BLaER1 treated with 17β-estradiol and CSF1 and Interleukin-3, amounts not matched to agents 10 nM and 100 nM (cell line): ENCODE results near the gene MPL.

Experiments
- H3K27ac ChIP-seq, 11 experiments: shearing (Covaris generic); formaldehyde crosslinking; 2 replicates each; pipeline ENCODE4 v1.8.1; 2022
- H3K27me3 ChIP-seq, 11 experiments: shearing (Covaris generic); formaldehyde crosslinking; 2 replicates each; pipeline ENCODE4 v1.8.1; 2022
- H3K36me3 ChIP-seq, 11 experiments: shearing (Covaris generic); formaldehyde crosslinking; 2 replicates each; pipeline ENCODE4 v1.8.1; 2022
- H3K4me1 ChIP-seq, 10 experiments: shearing (Covaris generic); formaldehyde crosslinking; 2 replicates each; pipeline ENCODE4 v1.8.1; 2022
- H3K4me2 ChIP-seq, 11 experiments: shearing (Covaris generic); formaldehyde crosslinking; 2 replicates each; pipeline ENCODE4 v1.8.1; 2022
- H3K4me3 ChIP-seq, 10 experiments: shearing (Covaris generic); formaldehyde crosslinking; 2 replicates each; pipeline ENCODE4 v1.8.1; 2022
- H3K9ac ChIP-seq, 11 experiments: shearing (Covaris generic); formaldehyde crosslinking; 2 replicates each; pipeline ENCODE4 v1.8.1; 2022
- H3K9me3 ChIP-seq, 11 experiments: shearing (Covaris generic); formaldehyde crosslinking; replicated peaks in 1 of 11; 2 replicates each; pipeline ENCODE4 v1.8.1; 2022
- H4K20me1 ChIP-seq, 11 experiments: shearing (Covaris generic); formaldehyde crosslinking; 2 replicates each; pipeline ENCODE4 v1.8.1; 2022
- Cebpa-rat ChIP-seq, 11 experiments: shearing (Covaris generic); IDR thresholded peaks; 2 replicates each; pipeline ENCODE4 v1.8.1; 2022

The MPL gene

DNA sequence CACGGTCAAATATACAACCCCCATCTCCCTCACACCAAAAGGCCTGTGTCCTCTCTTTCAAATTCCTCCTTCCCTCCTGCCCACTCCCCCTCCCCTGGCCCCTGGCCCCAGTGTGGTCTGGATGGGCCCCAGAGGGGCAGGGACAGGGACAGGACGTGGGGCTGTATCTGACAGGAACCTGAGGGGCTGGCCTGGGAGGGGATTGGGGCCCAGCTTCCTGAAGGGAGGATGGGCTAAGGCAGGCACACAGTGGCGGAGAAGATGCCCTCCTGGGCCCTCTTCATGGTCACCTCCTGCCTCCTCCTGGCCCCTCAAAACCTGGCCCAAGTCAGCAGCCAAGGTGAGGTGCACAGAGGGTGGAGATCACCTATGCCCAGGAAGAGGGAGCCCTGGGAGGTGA, at the start of gene MPL:
TSS of gene MPL (plus strand) at position 231 of the 400 bp plus-strand sequence. CDS start at position 262, 31 bp downstream.
- H3K4me3 ChIP-seq, result no peak within 1 kb of the TSS
- peak within 1 kb of the TSS in 1 of 11 experiments; percentile 11; a peak in 1 of 22 replicates for H3K27ac ChIP-seq
- TF ChIP-seq Cebpa-rat (IDR thresholded peaks at IDR 0.05), result no peak
- no peaks in the 10 kb centered on the region for H3K9me3 ChIP-seq
- peaks cover 0 to 13% (median 6%) of the 10 kb centered on the region in 10 experiments; a peak in 10 of 20 replicates for H3K4me1 ChIP-seq
- no peaks in the 10 kb centered on the region for H3K27me3 ChIP-seq
- H3K36me3 ChIP-seq, result no peaks in the 10 kb centered on the region
- no peaks in the 10 kb centered on the region; a peak in 1 of 22 replicates for H4K20me1 ChIP-seq
- peak within 1 kb of the TSS in 8 of 11 experiments; percentile 4 to 53 (median 17); a peak in 8 of 22 replicates for H3K4me2 ChIP-seq
- H3K9ac ChIP-seq, result no peak within 1 kb of the TSS

DNA sequence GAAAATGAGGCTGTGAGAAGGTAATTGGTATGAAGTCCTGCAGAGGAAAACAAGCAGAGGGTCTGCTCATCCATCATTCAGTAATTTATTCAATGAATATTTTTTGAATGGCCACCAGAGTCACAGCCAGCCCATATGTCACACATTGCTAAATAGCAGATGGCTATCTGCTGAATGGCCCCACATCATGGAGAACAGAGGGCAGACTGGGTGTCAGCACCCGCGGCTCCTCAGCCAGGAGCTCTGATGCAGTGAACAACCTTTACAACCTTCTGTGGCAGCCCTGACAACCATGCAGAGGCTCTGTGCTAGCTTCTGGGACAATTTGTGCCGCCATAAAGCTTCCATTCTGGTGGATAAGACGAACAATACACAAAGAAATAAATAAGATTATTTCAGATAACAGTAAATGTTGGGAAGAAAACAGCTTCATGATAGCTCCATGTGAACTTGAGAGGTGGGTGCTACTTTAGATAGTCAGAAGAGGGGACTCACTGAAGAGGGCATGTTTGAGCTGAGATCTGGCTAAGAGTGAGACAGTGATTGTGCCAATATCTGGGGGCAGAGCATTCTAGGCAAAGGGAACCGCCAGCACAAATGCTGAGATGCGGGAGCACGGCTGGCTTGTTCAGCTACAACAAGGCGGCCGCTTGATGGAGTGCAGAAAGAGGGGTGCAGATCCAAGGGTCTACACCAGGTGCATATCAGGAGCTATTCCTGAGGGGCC, 49.4 kb upstream of the MPL start:
- TF ChIP-seq Cebpa-rat (IDR thresholded peaks at IDR 0.05), result no peak
- no peak overlapping the region for H3K4me2 ChIP-seq
- no peaks in the 10 kb centered on the region for H3K36me3 ChIP-seq
- H3K9ac ChIP-seq, result no peak overlapping the region
- H3K9me3 ChIP-seq, result no peaks in the 10 kb centered on the region
- H3K4me1 ChIP-seq, result peaks cover 8 to 23% (median 13%) of the 10 kb centered on the region in 10 experiments; a peak in 18 of 20 replicates
- no peak overlapping the region for H3K4me3 ChIP-seq
- H3K27ac ChIP-seq, result no peak overlapping the region
- no peaks in the 10 kb centered on the region for H3K27me3 ChIP-seq
- H4K20me1 ChIP-seq, result no peaks in the 10 kb centered on the region

DNA sequence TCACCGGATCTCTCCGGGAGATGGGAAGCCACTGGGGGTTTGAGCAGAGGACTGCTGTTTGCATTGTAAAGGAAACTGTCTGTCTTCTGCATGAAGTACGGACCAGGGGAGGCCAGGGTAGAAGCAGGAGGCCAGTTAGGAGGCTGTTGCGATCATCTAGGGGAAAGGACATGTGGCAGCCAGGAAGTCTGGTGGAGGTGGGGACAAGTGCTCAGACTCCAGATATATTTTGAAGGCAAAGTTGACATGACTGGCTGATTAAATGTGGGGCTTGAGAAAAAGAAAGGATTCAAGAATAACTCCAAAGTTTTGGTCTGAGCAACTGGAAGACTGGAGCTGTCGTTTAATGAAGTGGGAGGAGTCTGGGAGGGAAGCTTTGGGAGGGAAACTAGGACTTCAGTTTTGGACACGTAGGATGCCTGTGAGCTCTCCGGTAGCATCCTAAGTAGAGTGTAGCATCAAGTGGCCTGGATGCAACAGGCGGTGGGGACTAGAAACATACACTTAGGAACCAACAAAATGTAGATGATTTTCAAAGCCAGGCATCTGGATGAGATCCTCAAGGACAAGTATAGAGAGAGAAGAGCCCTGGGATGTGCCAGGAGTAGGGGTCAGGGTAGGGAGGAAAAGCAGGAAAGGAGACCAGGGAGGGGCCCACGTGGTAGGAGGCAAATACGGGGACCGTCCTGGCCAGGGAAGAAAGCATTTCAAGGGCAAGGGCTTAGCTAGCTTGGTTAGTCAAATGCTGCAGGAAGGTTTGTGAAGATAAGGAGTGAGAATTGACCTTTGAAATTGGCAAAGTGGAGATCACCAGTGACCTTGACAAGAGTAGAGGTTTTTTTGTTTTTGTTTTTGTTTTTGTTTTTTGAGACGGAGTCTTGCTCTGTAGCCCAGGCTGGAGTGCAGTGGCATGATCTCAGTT, 48.6 kb upstream of the MPL start:
- no peak overlapping the region for H3K9ac ChIP-seq
- H3K4me1 ChIP-seq, result peaks cover 8 to 23% (median 17%) of the 10 kb centered on the region in 10 experiments; a peak in 19 of 20 replicates
- no peak overlapping the region for H3K27ac ChIP-seq
- no peaks in the 10 kb centered on the region for H3K36me3 ChIP-seq
- no peak overlapping the region for H3K4me3 ChIP-seq
- H3K4me2 ChIP-seq, result no peak overlapping the region
- no peaks in the 10 kb centered on the region for H3K27me3 ChIP-seq
- TF ChIP-seq Cebpa-rat (IDR thresholded peaks at IDR 0.05), result no peak
- H3K9me3 ChIP-seq, result no peaks in the 10 kb centered on the region
- H4K20me1 ChIP-seq, result no peaks in the 10 kb centered on the region

DNA sequence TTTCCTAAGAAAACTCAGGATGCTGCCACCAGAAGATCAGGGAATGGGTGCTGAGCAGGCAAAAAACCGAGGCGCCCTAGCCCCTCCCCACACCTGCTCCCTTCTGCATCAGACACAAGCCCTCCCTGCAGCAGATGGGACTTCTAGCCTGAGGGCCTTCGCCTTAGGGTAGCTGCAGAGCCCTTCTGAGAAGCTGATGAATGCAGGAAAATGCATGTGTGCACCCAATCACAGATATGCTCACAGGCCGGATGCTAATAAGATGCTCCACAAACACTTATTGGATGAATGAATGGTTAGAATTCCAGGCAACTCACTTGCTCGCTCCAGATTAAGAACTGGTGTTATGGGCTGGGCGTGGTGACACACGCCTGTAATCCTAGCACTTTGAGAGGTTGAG, 45.4 kb upstream of the MPL start:
- no peaks in the 10 kb centered on the region for H4K20me1 ChIP-seq
- no peaks in the 10 kb centered on the region for H3K36me3 ChIP-seq
- no peak overlapping the region for H3K4me3 ChIP-seq
- H3K9ac ChIP-seq, result no peak overlapping the region
- no peaks in the 10 kb centered on the region for H3K9me3 ChIP-seq
- peak overlapping the region in 5 of 11 experiments; percentile 4 to 32 (median 13); a peak in 4 of 22 replicates for H3K4me2 ChIP-seq
- no peak overlapping the region for H3K27ac ChIP-seq
- H3K4me1 ChIP-seq, result peaks cover 8 to 41% (median 22%) of the 10 kb centered on the region in 10 experiments; a peak in 19 of 20 replicates
- no peak for TF ChIP-seq Cebpa-rat (IDR thresholded peaks at IDR 0.05)
- no peaks in the 10 kb centered on the region for H3K27me3 ChIP-seq

DNA sequence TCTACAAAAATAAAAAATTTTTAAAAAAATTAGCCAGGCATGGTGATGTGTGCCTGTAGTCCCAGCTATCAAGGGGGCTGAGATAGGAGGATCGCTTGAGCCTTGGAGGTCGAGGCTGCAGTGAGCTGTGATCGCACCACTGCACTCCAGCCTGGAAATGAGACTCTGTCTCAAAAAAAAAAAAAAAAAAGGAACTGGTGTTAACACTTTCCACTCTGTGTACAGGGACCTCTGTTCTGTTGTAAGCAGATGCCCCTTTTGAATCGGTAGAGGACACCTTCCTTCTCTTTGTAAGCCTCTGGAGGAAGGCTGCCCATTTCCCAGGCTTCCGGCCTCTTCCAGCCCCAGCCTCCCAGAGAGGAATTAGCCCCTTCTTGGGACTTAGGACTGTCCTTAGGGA, 44.9 kb upstream of the MPL start:
- no peaks in the 10 kb centered on the region for H3K27me3 ChIP-seq
- peaks cover 8 to 41% (median 22%) of the 10 kb centered on the region in 10 experiments; a peak in 19 of 20 replicates for H3K4me1 ChIP-seq
- no peak overlapping the region for H3K4me3 ChIP-seq
- H3K9me3 ChIP-seq, result no peaks in the 10 kb centered on the region
- no peaks in the 10 kb centered on the region for H3K36me3 ChIP-seq
- no peak for TF ChIP-seq Cebpa-rat (IDR thresholded peaks at IDR 0.05)
- no peak overlapping the region; a peak in 1 of 22 replicates for H3K27ac ChIP-seq
- no peaks in the 10 kb centered on the region for H4K20me1 ChIP-seq
- H3K9ac ChIP-seq, result no peak overlapping the region
- H3K4me2 ChIP-seq, result peak overlapping the region in 7 of 11 experiments; percentile 4 to 32 (median 13); a peak in 6 of 22 replicates

DNA sequence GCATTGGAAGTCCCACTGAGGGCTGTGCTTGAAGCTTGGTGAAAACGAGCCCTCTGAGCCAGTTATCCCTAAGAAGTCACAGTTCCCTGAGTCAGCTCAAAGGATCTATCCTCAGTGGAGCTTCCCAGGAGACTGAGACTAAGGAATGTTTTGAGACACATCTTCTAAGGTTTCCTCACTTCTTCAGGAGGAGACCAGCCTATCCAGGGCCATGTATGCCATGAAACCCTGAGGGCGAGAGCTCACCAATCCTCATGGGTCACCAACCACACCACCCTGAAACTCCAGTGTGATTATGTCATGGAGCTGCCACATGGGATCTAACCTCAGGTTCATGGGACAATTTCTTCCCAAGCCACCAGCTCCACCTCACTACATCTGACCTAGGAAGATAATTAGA, 44.4 kb upstream of the MPL start:
- no peaks in the 10 kb centered on the region for H3K36me3 ChIP-seq
- no peak overlapping the region for H3K4me3 ChIP-seq
- no peak overlapping the region; a peak in 1 of 22 replicates for H3K27ac ChIP-seq
- H3K9ac ChIP-seq, result no peak overlapping the region
- TF ChIP-seq Cebpa-rat (IDR thresholded peaks at IDR 0.05), result no peak
- no peaks in the 10 kb centered on the region for H3K27me3 ChIP-seq
- H3K4me1 ChIP-seq, result peaks cover 8 to 41% (median 22%) of the 10 kb centered on the region in 10 experiments; a peak in 19 of 20 replicates
- H3K4me2 ChIP-seq, result peak overlapping the region in 7 of 11 experiments; percentile 4 to 32 (median 13); a peak in 5 of 22 replicates
- H4K20me1 ChIP-seq, result no peaks in the 10 kb centered on the region
- H3K9me3 ChIP-seq, result no peaks in the 10 kb centered on the region

DNA sequence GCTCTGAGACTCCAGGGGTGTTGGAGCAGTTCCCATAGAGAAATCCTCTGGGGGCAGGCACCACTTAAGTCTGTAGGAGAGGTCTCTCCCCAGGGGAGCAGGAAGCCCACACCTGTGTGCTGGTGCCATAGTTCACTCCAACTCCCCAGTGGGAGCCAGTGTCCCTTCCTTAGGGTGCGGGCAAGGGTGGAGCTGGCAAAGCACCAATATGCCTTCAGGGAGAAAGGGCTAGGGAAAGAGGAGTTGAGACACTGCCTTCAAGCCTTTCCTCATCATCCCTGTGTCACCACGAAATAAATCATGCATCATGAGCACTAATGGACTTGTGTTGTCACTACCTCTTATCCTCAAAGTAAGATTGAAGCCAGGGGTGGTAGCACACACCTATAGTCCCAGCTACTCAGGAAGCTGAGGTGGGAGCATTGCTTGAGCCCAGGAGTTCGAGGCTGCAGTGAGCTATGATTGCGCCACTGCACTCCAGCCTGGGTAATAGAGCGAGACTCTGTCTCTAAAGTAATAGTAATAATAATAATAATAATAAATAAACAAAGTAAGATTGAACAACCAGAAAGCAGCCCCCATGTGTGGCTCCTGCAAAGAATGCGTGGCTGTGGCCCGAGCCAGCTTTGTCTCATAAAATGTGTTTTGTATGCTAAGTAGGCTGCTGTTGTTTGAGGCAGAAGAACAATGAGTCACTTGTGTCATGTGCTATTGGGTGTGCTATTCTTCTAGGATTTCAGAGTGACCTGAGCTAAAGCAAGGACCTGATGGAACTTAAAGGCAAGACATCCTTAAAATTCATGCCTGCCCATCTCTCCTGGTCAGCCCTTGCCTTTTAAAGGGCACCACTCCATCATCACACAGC, 43.5 kb upstream of the MPL start:
- Histone ChIP-seq H3K4me1 (peaks cover 8 to 41% (median 22%) of the 10 kb centered on the region in 10 experiments; a peak in 19 of 20 replicates), H3K4me3 (no peak overlapping the region), H3K27me3 (no peaks in the 10 kb centered on the region), H3K36me3 (no peaks in the 10 kb centered on the region), H3K4me2 (peak overlapping the region in 4 of 11 experiments; percentile 1 to 54 (median 22); a peak in 5 of 22 replicates), H4K20me1 (no peaks in the 10 kb centered on the region), H3K27ac (no peak overlapping the region), H3K9ac (no peak overlapping the region; a peak in 1 of 22 replicates), H3K9me3 (no peaks in the 10 kb centered on the region)
- TF ChIP-seq Cebpa-rat (IDR thresholded peaks at IDR 0.05), result no peak

DNA sequence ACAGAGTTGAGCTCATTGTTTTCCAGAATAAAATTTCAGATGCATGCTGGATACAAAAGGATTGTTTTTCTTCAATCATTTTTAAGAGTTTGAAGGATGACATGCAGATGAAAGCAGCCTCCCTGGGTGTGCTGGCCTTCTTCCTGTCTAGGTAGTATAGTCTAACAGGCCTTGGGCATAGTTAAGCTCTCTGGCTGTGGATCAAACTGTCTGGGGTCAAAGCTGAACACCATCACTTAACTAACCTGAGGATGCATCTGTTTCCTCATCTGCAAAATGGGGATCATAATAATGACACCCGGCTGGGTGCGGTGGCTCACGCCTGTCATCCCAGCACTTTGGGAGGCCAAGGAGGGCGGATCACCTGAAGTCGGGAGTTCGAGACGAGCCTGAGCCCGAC, 42.9 kb upstream of the MPL start:
- Histone ChIP-seq H3K4me2 (peak overlapping the region in 7 of 11 experiments; percentile 1 to 54 (median 27); a peak in 9 of 22 replicates), H3K27me3 (no peaks in the 10 kb centered on the region), H4K20me1 (no peaks in the 10 kb centered on the region), H3K36me3 (no peaks in the 10 kb centered on the region), H3K9me3 (no peaks in the 10 kb centered on the region), H3K4me1 (peaks cover 9 to 42% (median 24%) of the 10 kb centered on the region in 10 experiments), H3K9ac (no peak overlapping the region), H3K27ac (no peak overlapping the region), H3K4me3 (no peak overlapping the region)
- no peak for TF ChIP-seq Cebpa-rat (IDR thresholded peaks at IDR 0.05)
